Tibial nerve (tissue), 3 donors: Measurements from ENCODE around the gene PRKCH.

Experiments used
- CTCF ChIP-seq, 5 experiments: fragments of 200-600 bp in 3 of 5; fragments of 450-650 bp in 2 of 5; sonication (generic) in 3 of 5; IDR thresholded peaks; one replicate each; pipeline ENCODE4 v1.5.1; 2016 to 2019; ENCODE audit warnings: antibody characterized with exemption in 5 of 5, mild to moderate bottlenecking in 3 of 5, moderate library complexity in 2 of 5
- POLR2A ChIP-seq, 2 donors: fragments of 450-650 bp; IDR thresholded peaks; one replicate each; pipeline ENCODE4 v1.6.1; 2017; ENCODE audit warnings: antibody characterized with exemption in 2 of 2, mild to moderate bottlenecking in 2 of 2, moderate library complexity in 2 of 2

GRCh38 chr14:61408498-61408897, 87.1 kb downstream of the PRKCH start:
- TF ChIP-seq CTCF (IDR thresholded peaks at IDR 0.05) (no peak), POLR2A (IDR thresholded peaks at IDR 0.05) (no peak)
